Activated T-cell treated with anti-CD3 and anti-CD28 coated beads for 24 hours (primary cell): ENCODE results near the gene CRMP1.
A peak's percentile ranks its signal among the peaks of the same experiment; 100 is the strongest.
"Not testable (repeated sequence)": the region's sequence is repeated elsewhere in the genome, so short reads cannot be mapped to it uniquely, and the experiment has no call there.

Experiments used
- DNase-seq: peaks from one replicate; pipeline ENCODE4 v3.0.0-alpha.2; 2020; ENCODE audit warnings: low read depth

CRMP1 gene

DNA sequence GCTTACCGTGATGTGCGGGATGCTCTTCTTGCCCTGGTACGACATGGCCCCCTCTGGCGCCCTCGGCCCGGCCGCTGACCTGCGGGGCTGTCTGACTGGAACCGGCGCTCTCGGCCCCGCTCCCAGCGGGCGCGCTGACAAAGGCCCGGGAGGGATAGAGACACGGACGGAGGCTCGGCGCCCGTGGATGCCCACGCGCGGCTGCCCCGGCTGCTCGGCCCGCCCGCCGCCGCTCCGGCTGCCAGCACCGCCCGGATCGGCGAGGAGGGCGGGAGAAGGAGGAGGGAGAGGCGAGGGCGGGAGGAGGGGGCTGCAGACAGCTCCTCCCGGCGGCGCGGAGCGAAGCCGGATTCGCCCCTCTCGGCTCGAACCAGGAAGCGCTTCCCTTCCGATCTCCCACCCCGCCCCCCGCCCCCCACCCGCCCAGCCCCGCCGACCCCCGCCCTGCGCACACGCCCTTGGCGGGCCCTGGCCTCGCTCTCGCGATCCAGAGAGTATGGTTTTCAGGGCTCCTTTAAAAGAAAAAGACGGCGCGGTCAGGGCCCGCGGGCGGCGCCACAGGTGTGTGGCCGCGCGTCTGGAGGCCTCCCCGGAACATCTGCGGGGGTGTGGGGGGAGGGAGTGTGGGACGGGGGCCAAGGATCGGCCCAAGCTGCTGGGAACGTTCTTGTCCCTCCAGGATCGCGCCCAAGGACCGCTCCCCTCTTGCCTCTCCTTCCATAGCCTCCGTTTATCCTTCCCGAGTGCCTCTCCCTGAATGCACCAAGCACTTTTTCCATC is 4.5 kb downstream of the CRMP1 start:
- no peak for DNase-seq

DNA sequence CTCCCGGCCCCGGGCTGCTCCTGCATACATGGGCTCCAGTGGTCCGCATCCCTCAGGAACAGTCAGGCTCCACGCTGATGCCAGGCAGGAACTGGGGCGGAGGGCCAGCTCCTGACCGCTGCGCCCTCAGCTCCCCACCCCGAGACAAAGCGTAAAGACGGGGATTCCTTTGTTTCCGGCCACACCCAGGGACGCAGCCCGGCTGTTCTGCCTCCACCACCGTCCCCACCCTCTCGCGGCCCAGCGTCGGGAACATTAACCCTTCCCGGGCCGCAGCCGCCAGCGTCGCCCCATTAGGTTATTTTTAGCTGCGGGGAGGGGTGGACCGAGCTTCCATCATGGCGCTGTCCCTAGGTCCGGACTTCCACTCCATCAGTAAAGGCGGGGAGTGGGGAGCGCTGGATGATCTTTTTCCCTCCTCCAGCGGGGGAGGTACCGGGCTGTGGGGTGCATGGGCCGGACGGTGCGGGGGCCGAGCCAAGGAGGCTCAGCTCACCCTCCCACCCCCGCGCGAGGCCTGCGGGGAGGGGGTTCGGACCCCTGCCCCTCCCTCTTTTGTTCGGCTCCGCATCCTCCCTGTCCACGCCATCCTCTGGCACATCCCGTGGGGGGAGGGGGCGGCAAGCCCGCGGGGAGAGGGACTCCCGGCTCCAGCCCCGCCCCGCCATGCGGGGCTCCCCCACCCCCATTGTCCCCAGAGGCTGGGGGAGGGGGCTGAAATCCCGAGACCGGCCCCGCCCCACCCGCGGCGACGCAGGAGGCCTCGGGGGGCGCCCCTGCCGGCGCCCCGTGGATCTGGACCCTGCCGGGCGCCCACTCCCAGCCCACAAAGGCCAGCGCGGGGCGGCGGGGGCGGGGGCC is 5.3 kb downstream of the CRMP1 start:
- DNase-seq, result no peak

DNA sequence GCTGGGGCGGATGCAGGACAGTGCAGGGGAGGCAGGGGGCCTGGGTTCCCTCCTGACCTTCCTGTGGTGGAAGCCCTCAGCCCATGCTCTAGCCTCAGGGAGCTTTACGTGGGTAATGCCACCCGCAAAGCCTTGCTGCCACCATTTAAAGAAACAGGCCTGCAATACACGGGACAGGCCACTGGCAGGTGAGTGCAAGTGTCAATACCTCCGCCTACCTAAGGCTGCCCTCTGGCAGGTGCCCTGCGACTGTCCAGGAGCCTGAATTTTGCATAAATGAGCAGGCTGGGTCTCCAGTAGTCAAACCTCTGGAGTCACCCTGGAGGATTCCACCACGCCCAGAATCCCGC is 5.9 kb downstream of the CRMP1 start:
- DNase-seq, result no peak

DNA sequence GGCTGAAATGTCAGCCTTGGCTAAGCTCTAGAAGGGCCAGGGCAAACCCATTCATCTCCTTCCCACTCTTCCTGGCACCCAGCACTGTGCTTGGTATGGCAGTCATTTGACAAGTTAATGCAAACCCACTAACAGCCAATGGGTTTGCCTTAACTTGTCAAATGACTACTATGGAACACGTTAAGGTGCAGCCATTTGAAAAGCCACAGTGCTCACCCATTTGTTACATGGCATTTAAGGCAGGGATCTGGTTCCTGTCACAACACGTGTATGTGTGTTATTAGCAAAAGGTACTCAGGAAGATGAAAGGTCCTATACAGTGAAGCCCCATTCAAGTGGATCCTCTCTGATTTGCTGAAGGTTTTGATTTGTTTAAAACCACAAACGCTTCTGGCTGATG is 7.2 kb downstream of the CRMP1 start:
- DNase-seq, result no peak

DNA sequence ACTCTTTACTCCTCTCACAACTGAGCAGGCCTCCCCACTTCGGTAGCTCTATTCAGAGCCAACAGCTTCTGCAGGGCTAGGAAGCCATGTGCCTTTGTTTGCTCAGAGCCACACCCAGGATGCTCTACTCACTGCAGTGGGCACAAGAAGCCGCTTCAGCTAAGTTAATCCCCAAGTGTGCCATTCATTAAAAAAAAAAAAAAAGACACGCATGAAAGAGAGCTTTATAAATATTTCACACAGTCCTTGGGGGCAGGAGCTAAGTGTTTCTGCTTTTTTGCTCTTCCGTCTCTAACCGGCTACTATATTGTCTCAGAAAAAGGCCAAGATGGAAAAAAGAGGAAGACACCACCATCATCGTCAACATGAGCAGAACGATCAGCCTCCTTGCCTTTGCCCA is 8.1 kb downstream of the CRMP1 start:
- DNase-seq, result no peak

DNA sequence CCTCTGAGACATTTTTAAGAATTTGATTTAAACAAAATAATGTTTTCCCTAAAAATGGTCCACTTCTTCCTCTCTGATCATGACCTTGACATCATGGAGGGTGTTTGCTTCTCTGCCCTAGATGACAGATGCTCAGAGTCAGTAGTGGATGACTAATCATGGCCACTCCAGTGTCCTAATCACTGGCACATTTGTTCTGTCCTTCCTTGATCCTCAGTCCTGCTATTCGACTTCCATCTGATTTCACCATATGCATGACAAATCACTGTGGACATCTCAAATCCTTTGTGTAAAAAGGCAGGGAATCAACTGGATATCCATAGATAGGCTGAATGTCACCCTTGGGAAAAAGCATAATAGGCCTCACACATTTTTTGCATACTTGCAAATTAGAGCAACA is 9.0 kb downstream of the CRMP1 start:
- DNase-seq, result no peak

DNA sequence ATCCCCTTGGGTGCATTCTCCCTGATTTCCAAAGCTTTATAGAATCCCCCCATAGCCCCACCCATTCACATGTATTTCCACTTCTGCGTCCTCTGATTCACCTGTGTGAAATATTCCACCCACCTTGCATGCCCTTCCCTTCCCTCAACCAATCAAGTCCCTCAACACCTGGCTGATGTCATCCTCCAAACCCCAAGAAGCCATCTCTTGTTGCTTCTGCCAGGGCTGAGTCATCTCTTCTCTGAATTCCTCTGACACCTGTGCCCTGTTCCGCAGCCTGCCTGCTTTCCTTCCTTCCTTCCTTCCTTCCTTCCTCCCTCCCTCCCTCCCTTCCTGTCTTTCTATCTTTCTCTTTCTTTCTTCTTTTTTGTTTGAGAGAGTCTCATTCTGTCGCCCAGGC is 9.9 kb downstream of the CRMP1 start:
- DNase-seq, result no peak

DNA sequence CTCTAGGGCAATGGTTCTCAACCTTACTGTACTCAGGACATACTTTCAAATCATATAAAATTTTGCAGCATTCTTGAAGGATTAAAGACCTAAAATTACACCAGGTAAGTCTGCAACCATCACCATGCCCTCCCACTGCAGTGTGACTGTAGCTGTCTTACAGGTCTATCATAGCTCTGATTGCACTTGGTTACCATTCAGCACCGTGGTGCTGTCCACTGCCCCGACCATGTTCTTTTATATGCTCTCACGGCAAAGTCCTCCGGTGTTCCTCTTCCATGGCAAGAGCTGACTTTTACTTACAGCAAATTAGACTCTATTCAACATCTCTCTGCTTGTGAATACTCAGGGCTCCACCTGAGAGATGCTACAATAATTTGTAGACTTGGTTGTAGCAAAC is 11.5 kb downstream of the CRMP1 start:
- DNase-seq, result no peak

DNA sequence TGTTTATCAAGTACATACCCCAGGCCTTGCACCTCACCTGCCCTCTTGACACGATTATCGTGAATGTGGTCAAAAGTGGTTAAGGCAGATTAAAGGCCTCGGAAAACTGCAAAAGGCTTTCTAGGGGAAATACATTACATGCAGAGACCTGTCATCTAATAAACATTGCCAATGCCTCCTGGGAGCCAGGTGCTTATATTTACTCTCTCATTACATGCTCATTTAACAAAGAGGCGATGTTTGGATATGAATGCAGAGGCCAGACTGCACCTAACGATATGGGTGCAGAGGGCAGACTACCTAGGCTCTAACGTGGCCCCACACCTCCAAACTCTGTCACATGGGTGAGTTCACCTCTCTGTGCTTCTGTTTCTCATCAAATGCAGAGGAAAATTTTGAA is 14.5 kb downstream of the CRMP1 start:
- DNase-seq, result no peak

DNA sequence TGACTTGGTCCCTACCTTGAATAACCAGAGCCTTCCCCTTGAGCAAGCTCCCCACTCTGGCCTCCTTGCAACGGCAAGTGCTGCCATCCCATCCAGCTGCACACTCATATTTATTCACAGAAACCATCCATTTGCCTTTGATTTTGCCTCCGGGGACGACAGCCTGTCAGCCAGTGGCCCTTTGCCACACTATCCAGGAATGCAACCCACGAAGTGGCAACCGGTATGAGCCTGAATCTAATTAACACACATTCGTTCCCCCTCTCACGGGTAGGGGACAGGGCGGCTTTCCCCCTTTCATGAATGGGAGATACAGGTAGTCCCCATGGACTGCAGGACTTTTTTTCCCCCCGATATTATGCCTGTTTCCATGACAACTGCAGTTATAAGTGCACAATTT is 15.5 kb downstream of the CRMP1 start:
- DNase-seq, result no peak

DNA sequence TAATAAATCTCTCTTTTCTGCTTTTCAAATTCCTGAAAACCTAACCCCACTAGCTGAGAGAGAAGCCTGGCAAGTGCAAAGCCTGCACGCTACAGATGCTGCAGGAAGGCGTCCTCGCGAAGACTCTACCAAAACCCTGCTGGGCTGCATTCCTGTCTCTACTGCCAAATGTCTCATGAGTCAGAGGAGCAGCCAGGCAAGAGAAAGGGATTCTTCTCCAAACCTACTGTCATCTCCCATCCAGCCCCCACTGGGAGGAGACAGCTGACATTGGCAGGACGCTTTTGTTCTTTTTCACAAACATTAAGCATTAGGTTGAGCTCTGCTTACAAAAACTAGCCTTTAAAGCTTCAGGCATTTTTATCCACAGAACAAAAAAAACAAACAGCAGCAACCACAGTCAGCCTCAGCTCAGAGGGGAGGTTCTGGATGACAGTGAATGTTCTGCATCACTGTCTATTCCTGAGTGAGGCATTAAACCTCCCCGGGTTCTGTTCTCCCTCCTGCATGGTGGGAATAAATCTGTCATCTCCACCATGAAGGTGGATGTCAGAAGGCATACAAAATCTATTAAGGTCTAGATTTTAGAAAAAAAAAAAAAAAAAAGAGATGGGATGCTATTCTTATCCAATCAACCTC is 18.0 kb downstream of the CRMP1 start:
- DNase-seq, result no peak

DNA sequence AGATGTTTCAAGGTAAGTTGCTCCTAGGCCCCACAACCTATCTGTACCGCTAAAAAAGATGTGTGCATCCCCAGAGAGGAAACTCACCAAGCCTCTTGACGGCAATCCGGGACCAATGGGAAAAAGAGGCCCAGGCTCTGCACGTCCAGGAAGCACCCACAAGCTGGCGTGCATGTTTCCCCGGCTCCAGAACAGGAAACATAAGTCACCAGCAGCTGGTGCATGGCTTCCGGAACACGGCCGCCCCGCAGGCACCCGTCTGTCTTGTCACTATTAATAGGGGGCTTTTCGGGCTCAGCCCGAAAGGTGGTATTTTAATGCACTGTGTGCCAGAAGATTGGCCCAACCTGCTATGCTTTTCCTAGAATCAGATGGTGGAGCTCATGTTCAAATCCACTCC is 22.2 kb downstream of the CRMP1 start:
- no peak for DNase-seq

DNA sequence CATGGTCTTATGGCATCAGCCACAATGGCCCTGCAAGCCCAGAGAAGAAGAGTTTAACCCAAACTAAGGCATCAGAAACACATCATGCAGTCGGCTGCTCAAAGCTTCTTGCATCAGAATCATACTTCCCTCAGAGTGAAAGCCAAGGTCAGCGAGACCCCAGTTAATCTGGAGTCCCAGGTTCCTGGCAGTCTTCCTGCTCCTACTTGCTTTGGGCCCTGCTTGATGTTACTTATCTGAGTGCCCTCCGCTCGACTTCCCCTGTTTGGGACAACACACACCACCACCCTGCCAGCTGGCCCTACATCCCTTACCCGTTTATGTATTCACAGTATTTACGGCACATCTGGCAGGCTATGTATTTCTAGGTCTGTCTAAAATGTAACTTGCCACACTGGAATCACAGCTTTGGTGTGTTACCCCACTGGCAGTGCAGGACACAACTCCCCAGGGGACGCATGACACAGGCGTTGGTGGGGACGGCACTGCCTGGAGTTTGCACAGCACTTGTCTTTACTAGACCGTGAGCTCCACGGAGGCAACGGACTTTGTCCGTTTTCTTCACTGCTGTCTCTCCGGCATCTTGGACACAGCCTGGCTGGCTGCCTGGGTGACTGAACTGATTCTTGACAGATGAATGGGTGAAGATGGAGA is 22.8 kb downstream of the CRMP1 start:
- no peak for DNase-seq

DNA sequence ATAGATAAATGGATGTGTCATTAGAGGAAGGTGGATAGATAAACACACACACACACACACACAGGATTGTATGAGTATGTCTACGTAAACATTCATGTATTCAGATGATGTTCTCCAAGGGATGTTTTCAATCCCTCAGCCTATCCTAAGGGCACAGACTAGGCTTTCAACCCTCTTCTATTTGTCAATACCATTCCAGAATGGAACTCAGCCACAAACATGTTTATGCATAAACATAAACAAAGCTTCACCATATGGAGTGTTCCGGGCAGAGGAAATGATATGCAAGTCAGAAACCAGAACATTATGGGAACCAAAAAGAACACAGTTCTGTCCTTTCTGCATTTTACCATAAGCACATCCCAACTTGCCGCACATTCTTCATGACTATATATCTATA is 25.0 kb downstream of the CRMP1 start:
- no peak for DNase-seq

DNA sequence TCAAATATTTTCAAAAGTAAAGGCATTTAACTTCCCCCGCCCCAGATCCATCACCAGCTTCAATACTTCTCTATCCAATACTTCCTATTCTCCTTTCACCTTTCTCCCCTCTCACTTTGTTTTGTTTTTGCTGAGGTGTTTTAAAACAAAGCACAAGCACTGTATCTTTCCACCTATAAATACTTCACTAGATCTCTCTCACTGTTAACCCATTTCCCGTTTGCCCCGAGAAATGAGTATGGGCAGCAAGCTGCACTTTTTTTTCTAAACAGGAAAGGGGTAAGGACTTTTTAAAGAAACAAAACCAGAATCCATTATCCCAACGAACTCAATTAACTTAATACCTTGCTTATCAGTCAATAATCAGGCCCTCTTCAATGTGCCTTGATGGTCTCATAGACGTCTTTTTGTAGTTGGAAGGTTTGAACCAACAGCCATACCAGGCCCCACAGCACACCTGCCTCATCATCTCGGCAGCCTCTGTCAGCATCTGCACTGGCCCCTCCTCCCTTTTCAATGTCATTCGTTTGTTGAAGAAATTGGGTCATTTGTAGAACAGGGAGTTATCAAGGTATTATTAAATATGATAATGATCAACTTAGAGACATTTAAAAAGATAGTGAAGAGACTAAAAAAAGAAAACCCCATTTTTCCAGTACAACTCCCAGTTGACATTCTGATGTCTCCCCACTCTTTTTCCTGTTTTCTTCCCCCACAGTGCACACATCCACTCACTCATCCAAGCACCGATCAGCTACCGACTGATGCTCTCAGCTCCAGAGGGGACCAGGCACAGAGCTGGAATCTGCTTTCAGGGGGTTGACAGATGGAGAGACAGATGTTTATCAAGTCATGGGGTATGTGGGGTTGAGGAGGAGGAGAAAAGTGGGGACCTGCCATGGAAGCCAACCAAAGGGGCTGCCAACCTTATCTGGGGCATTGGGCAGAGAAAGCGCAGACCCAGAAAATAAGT is 25.8 kb downstream of the CRMP1 start:
- DNase-seq, result no peak

DNA sequence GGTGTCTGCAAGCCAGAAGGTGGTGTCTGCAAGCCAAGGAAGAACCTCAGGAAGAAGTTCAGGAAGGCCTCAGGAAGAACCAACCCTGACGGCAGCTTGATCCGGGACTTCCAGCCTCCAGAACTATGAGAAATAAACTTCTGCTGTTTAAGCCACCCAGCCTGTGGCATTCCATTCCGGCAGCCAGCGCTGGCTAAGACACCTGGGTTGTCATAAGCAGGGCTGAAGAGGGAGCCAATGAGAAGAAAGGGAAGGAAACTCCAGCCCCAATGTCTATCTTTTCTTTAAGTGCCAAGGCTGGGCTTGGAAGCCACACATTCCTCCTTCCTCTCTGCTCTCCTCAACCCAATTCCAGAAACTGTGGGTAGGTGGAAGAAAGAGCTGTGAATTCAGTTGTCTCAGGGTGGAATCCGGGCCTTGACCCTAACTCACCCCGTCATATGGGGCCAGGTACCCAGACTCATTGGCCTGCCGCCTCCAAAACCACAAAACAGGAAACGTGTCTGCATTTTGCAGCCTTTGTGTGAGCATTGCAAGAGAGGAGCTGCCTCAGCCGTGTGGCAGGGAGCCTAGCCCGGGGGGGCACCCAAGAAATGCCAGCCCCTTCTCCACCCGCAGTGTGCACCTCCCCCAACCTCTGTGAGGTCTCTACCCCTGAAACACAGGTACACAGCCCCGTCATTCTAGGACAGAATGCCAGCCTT is 26.8 kb downstream of the CRMP1 start:
- no peak for DNase-seq

DNA sequence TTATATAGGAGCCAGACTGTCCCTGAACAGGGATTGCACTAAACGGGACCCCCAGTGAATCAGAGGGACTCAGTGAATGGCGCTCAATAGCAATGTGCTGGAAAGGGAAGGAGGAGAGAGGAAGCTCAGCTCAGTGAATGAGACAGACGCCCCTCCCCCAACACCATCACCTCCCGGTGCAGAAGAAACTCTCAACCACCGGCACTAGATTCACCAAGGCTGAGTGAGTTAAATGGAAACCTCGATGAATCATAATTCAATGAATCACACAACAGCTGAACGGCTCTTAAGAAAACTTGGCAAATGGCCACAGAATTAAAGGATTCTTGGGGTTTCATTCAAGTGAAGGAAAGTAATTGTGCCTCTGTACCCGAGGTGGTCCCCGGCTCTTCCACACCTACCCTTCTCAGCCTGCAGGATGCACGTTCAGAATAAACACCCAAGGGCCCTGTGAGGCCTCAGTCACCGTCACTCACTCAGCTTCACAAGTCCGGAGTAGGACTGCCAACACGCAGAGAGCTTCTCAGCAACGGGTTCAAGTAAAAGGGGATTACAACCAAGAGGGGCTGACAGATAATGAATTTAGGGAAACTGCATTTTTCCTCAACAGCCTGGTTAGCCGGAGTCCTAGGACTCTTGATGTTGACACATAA is 29.3 kb downstream of the CRMP1 start:
- peak; percentile 37 for DNase-seq

DNA sequence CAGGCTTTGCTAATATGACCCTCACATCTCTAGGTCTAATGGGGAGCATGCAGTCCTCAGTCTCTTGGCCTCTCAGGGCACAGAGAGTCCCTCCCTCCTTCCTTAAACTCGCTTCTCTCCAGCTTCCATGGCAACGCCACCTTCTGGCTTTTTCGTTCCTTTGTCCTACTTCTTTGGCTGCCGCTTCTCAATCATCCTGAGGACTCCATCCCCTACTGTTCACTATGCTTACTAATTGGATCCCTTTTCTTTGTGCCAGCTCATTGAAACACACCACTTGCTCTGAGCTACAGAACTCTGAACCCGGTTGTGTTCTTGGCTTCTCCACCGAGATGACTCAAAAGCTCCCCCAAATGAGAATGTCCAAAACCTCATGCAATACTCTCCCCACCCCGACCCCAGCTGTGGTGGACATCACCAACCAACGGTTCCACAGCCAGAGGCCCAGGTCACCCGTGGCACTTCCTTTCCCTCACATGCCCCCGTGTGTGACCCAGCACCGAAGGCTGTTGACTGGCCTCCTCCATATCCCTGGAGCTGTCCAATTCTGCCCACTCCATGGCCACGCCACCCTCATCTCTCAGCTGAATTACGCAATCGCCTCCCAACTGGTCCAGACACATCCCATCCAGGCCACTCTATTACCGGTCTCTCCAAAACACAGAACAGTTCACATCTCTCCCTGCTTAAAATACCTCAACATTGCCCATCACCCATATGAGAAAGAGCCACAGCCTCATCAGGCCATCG is 34.7 kb downstream of the CRMP1 start:
- no peak for DNase-seq

DNA sequence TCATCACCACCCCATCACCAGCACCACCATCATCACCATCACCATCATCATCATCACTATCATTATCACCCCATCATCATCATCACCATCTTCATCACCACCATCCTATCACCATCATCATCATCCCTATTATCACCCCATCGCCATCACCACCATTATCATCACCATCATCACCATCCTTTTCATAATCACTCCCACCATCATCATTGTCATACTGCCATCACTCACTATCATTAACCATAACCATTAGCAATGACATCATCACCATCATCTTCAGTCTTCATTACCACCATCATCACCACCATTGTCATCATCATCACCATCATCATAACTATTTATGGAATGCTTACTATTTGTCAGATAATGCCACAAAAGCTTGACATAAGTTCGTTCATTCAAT is 35.7 kb downstream of the CRMP1 start:
- no peak for DNase-seq

DNA sequence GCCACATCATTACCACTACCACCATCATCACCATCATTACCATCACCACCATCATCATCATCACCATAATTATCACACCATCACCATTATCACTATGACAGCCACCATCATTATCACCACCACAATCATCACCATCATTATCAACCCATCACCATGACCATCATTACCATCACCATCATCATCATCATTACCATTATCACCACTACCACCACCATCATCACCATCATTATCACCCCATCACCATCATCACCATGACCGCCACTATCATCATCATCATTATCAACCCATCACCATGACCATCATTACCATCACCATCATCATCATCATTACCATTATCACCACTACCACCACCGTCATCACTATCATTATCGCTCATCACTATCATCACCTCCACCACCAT is 36.5 kb downstream of the CRMP1 start:
- DNase-seq, result not testable (repeated sequence)
